ENCODE measurements around the gene SMIM22.

The SMIM22 gene

GRCh38 chr16:4783251-4783950 lies 11.8 kb upstream of the SMIM22 start:
- TF ChIP-seq GATA3 (IDR thresholded peaks at IDR 0.05; ENCODE audit: low read depth, low read length), result no peak
- no peak for TF ChIP-seq GATA2 (IDR thresholded peaks at IDR 0.05; ENCODE audit: low read depth, low read length)

DNA sequence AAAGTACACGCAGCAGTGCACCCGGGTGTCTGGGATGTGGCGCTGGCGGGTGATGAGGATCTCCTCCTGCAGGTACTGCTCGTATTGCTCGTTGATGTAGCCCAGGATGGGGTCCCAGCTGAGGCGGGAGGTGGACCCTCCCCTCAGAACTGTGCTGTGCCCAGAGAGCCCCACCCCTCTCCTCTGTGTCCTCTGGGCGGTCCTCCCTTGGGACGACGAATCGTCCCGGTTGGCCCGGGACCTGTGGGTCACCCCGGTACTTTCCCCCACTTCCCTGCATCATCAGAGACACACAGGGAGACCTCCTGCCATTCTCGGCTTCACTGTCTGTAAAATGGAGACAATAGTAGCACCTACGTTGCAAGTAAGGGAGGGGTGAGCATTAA lies 11.2 kb upstream of the SMIM22 start:
- no peak for TF ChIP-seq GATA3 (IDR thresholded peaks at IDR 0.05; ENCODE audit: low read depth, low read length)
- TF ChIP-seq GATA2 (IDR thresholded peaks at IDR 0.05; ENCODE audit: low read depth, low read length), result no peak

GRCh38 chr16:4785758-4786433 lies 9.3 kb upstream of the SMIM22 start:
- TF ChIP-seq GATA3 (IDR thresholded peaks at IDR 0.05; ENCODE audit: low read depth, low read length), result no peak
- TF ChIP-seq GATA2 (IDR thresholded peaks at IDR 0.05; ENCODE audit: low read depth, low read length), result no peak

GRCh38 chr16:4787068-4787467 lies 8.1 kb upstream of the SMIM22 start:
- no peak for TF ChIP-seq GATA3 (IDR thresholded peaks at IDR 0.05; ENCODE audit: low read depth, low read length)
- TF ChIP-seq GATA2 (IDR thresholded peaks at IDR 0.05; ENCODE audit: low read depth, low read length), result no peak

- TF ChIP-seq GATA2 (IDR thresholded peaks at IDR 0.05; ENCODE audit: low read depth, low read length), result no peak
- TF ChIP-seq GATA3 (IDR thresholded peaks at IDR 0.05; ENCODE audit: low read depth, low read length), result no peak
Observed at GRCh38 chr16:4787627-4788482, 7.3 kb upstream of the SMIM22 start, which contains the start of gene SEPTIN12. Gene SEPTIN12 (minus strand): TSS chr16:4788345. CDS start chr16:4787645, 700 bp downstream.

GRCh38 chr16:4788489-4788889 lies 6.7 kb upstream of the SMIM22 start:
- no peak for TF ChIP-seq GATA2 (IDR thresholded peaks at IDR 0.05; ENCODE audit: low read depth, low read length)

DNA sequence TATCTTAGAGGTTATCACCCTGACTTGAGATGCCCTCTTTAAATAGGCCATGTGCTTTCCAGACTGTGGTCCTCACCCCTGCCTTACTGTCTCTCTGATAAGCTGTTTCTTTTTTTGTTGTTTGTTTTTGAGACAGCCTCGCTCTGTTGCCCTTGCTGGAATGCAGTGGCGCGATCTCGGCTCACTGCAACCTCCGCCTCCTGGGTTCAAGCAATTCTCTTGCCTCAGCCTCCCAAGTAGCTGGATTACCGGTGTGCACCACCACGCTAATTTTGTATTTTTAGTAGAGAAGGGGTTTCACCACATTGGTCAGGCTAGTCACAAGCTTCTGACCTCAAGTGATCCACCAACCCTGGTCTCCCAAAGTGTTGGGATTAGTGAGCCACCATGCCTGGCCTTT lies 6.3 kb upstream of the SMIM22 start:
- TF ChIP-seq GATA3 (IDR thresholded peaks at IDR 0.05; ENCODE audit: low read depth, low read length), result no peak

DNA sequence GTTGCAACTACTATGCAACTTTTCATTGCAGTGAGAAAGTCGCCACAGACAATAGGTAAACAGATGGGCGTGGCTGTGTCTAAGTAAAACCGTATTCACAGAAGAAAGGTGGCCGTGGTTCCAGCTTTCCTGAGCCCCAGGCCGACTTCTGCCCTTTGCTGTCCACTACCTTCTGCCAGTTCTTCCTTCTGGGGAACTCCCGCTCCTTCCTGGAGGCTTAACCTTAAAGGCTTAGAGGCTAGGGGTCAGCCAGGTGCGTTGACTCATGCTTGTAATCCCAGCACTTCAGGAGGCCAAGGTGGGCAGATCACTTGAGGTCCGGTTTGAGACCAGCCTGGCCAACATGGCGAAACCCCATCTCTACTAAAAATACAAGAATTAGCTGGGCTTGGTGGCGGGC lies 4.9 kb upstream of the SMIM22 start:
- TF ChIP-seq GATA3 (IDR thresholded peaks at IDR 0.05; ENCODE audit: low read depth, low read length) (no peak), GATA2 (IDR thresholded peaks at IDR 0.05; ENCODE audit: low read depth, low read length) (no peak)

- no peak for TF ChIP-seq GATA2 (IDR thresholded peaks at IDR 0.05; ENCODE audit: low read depth, low read length)
- TF ChIP-seq GATA3 (IDR thresholded peaks at IDR 0.05; ENCODE audit: low read depth, low read length), result no peak
Observed at GRCh38 chr16:4790871-4791270, 4.3 kb upstream of the SMIM22 start.

DNA sequence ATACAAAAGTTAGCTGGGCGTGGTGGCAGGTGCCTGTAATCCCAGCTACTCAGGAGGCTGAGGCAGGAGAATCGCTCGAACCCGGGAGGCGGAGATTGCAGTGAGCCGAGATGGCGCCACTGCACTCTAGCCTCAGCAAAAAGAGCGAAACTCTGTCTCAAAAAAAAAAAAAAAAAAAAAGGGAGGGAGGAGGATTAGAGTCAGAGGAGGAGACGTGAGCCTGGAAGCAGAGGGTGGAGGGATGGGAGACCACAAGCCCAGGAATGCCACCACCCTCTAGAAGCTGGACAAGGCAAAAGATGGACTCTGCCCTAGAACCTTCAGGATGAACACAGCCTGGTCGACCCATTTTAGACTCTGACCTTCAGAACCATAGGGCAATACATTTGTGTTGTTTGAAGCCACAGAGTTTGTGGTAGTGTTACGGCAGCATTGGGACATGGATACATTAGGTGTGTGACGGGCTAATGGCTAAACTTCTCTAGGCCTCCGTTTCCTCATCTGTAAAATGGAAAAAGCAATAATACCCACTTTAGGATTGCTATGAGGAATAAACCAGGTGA lies 2.1 kb upstream of the SMIM22 start:
- TF ChIP-seq GATA2 (IDR thresholded peaks at IDR 0.05; ENCODE audit: low read depth, low read length), result no peak
- no peak for TF ChIP-seq GATA3 (IDR thresholded peaks at IDR 0.05; ENCODE audit: low read depth, low read length)

DNA sequence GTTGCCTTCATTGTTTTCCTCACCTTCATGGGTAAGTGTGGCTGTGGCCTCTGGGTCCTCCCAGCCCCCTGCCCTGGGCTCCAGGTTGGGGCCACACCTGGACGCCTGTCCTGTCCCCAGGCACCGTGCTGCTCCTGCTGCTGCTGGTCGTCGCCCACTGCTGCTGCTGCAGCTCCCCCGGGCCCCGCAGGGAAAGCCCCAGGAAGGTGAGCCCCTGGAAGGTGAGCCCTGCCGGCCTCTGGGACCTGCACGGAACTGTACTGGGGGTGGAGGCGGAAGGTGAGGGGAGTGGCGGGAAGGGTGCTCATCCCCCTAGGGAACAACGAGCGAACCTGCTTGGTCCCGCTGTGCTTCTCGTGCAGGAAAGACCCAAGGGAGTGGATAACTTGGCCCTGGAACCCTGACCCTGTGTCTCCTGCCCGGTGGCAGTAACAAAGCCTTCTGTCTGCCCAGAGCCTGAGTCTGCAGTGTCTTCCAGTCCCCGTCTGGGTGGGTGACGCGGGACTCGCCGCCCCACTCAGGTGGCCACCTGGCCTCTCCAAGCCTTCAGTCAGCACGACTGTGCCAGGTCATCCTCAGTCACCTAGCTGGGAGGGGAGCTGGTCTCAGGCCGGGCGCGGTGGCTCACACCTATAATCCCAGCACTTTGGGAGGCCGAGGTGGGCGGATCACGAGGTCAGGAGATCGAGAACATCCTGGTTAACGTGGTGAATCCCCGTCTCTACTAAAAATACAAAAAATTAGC lies 831 bp downstream of the SMIM22 start:
- TF ChIP-seq GATA3 (IDR thresholded peaks at IDR 0.05; ENCODE audit: low read depth, low read length) (no peak), GATA2 (IDR thresholded peaks at IDR 0.05; ENCODE audit: low read depth, low read length) (no peak)

DNA sequence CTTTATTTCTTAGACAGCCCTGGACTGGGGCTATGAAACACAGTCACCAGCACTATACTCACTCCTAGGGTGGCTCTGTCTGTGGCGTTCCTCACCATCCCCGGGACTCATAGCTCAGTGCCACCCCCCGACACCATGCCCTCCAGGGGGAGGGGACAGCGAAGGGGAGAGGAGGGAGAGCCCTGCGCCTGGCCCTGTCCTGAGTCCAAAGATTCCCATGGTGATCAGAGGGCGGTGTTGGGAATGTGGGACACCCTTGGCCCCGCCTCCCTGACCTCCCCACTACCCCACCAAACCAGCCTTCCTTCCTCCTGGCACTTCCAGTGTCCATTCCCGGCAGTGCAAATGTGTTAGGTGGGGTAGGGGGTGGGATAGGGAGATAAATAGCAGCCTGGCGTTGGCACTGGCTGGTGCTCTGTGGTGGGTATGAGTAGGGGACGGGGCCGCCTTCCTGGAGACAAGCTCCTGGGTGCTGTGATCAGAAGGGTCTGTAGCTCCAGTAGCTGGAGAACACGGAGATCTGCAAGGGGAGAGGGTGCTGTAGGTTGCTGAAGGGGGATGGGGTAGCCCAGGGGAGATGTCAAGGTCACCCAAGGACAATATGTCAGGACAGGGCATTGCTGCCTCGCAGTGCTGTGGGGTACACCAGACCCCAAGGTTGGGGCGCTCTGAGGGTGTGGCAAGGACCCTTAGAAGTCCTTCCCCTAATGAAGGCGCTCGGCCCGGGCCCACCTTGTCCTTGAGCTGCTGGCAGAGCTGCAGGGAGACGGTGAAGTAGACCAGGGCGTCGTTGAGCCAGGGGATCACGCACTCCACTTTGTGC lies 2.0 kb downstream of the SMIM22 start:
- TF ChIP-seq GATA2 (IDR thresholded peaks at IDR 0.05; ENCODE audit: low read depth, low read length) (no peak), GATA3 (IDR thresholded peaks at IDR 0.05; ENCODE audit: low read depth, low read length) (no peak)

DNA sequence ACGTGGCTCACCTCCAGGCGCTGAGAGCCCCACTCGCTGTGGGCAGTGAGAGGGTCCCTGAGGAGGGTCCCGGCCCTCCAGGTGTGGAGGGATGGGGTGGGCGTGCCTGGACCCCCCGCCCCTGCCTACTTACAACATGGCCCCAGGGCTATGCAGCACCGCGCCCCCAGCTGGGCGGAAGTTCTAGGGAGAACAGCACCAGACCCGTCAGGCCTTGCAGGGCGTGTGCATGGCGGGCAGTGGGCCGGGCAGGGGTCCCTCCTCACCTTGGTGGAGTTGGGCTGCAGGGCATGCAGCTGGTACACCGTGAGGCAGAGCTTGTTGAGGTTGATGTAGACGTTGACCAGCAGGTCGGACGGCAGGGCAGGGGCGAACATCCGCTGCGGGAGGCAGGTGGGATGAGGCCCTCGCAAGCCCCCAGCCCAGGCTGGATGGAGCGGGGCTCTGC lies 2.7 kb downstream of the SMIM22 start:
- TF ChIP-seq GATA2 (IDR thresholded peaks at IDR 0.05; ENCODE audit: low read depth, low read length) (no peak), GATA3 (IDR thresholded peaks at IDR 0.05; ENCODE audit: low read depth, low read length) (no peak)

Data from SH-SY5Y (cell line).